Astrocyte (in vitro differentiated cells and primary cell): ENCODE measurements around the gene EVC2. TPM values are rescaled to one million over a fixed set of nuclear protein-coding genes. Genes with fewer than 3 reads are reported as not detected.

Experiments
- DNase-seq: peaks from one replicate; pipeline ENCODE4 v3.0.0-alpha.2; 2010; ENCODE audit warnings: low read depth
- FAIRE-seq: peaks from 2 replicates; lab custom pipeline; 2011; peaks lifted over from hg19 to GRCh38; lab: Jason Lieb, UNC
- H2AFZ ChIP-seq: 2 replicates; pipeline ENCODE4 v1.6.0; 2012; ENCODE audit warnings: low read depth, low read length, inconsistent platforms
- H3K27ac ChIP-seq: 2 replicates; pipeline ENCODE4 v1.5.1; 2011; ENCODE audit warnings: low read depth, low read length, inconsistent platforms
- H3K27me3 ChIP-seq: 2 replicates; pipeline ENCODE4 v1.6.0; 2011; ENCODE audit warnings: low read length, inconsistent platforms; ENCODE audit not compliant: insufficient read depth
- H3K36me3 ChIP-seq: 2 replicates; pipeline ENCODE4 v1.5.1; 2011; ENCODE audit warnings: low read length, inconsistent platforms; ENCODE audit not compliant: insufficient read depth
- H3K4me1 ChIP-seq: 2 replicates; pipeline ENCODE4 v1.5.1; 2011; ENCODE audit warnings: low read length, inconsistent platforms; ENCODE audit not compliant: insufficient read depth
- H3K4me2 ChIP-seq: 2 replicates; pipeline ENCODE4 v1.6.0; 2012; ENCODE audit warnings: low read length, inconsistent platforms
- H3K4me3 ChIP-seq: 2 replicates; pipeline ENCODE4 v1.5.1; 2011; ENCODE audit warnings: low read depth, mild to moderate bottlenecking, low read length, inconsistent platforms; ENCODE audit not compliant: insufficient read depth
- H3K79me2 ChIP-seq: 2 replicates; pipeline ENCODE4 v1.6.0; 2012; ENCODE audit warnings: mild to moderate bottlenecking, low read length, inconsistent platforms; ENCODE audit not compliant: insufficient read depth
- H3K9ac ChIP-seq: 2 replicates; pipeline ENCODE4 v1.6.0; 2012; ENCODE audit warnings: mild to moderate bottlenecking, low read length, inconsistent platforms
- H3K9me3 ChIP-seq: 2 replicates; pipeline ENCODE4 v1.5.1; 2012; ENCODE audit warnings: low read depth, mild to moderate bottlenecking, low read length, inconsistent platforms; ENCODE audit not compliant: insufficient read depth
- H4K20me1 ChIP-seq: 2 replicates; pipeline ENCODE4 v1.6.0; 2012; ENCODE audit warnings: low read length, inconsistent platforms; ENCODE audit not compliant: insufficient read depth
- H3K27ac Mint-ChIP-seq: one replicate; pipeline ENCODE4 v1.8.0; 2021; ENCODE audit warnings: mild to moderate bottlenecking, mixed read lengths; ENCODE audit not compliant: unreplicated experiment
- H3K27me3 Mint-ChIP-seq: one replicate; pipeline ENCODE4 v1.8.0; 2021; ENCODE audit warnings: low read depth, mixed read lengths; ENCODE audit not compliant: unreplicated experiment
- H3K36me3 Mint-ChIP-seq: one replicate; pipeline ENCODE4 v1.8.0; 2021; ENCODE audit warnings: low read depth, mixed read lengths; ENCODE audit not compliant: unreplicated experiment
- H3K4me1 Mint-ChIP-seq: one replicate; pipeline ENCODE4 v1.8.0; 2021; ENCODE audit warnings: low read depth, mixed read lengths; ENCODE audit not compliant: unreplicated experiment
- H3K4me3 Mint-ChIP-seq: one replicate; pipeline ENCODE4 v1.8.0; 2021; ENCODE audit warnings: mild to moderate bottlenecking, moderate library complexity, mixed read lengths; ENCODE audit not compliant: unreplicated experiment
- H3K9me3 Mint-ChIP-seq: one replicate; pipeline ENCODE4 v1.8.0; 2021; ENCODE audit warnings: mild to moderate bottlenecking, mixed read lengths; ENCODE audit not compliant: unreplicated experiment
- EZH2 ChIP-seq: IDR thresholded peaks from 2 replicates; pipeline ENCODE4 v1.6.1; 2012; ENCODE audit warnings: mild to moderate bottlenecking, low read length, inconsistent platforms; ENCODE audit not compliant: insufficient read depth
- total RNA-seq: library from RNA; stranded (reverse); gene quantifications from 2 replicates; pipeline ENCODE4 v1.2.1, GENCODE V29; 2021
- TF ChIP-seq, protein P1 (sequence below): IDR thresholded peaks from 2 replicates; pipeline ENCODE4 v1.5.1; 2011; ENCODE audit warnings: low read depth, mild to moderate bottlenecking, inconsistent platforms, low read length, moderate library complexity; ENCODE audit not compliant: insufficient read depth

The EVC2 gene
- total RNA-seq, 1 donor from 2014 or later, result 3.3 TPM

DNA sequence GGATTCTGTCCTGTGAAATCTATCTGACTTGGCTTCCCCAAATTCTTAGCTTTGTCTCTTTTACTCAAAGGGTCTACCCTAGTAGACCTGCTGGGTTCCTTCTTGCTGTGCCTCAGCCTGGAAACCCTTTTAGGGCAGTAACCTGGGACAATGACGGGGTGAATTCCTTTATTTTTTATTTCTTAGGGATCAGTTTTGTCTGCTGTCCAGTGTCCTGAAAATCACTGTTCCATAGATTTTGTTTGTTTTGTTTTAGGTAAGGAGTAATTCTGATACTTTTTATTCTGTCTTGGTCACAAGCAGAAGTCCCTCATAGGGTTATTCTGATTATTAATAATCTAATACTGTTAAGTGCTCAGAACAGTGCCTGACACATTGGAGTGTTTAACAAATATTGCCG is 118.9 kb downstream of the EVC2 start:
- no peak overlapping the region for H3K4me3 Mint-ChIP-seq
- Histone ChIP-seq H3K9me3 (no peaks in the 10 kb centered on the region), H3K27ac (no peak overlapping the region), H2AFZ (no peak overlapping the region), H3K79me2 (no peaks in the 10 kb centered on the region), H4K20me1 (no peaks in the 10 kb centered on the region), H3K4me2 (no peak overlapping the region), H3K27me3 (no peaks in the 10 kb centered on the region), H3K4me1 (no peaks in the 10 kb centered on the region), H3K36me3 (no peaks in the 10 kb centered on the region), H3K4me3 (no peak overlapping the region), H3K9ac (no peak overlapping the region)
- peaks cover 18% of the 10 kb centered on the region for H3K9me3 Mint-ChIP-seq
- TF ChIP-seq, protein P1, sequence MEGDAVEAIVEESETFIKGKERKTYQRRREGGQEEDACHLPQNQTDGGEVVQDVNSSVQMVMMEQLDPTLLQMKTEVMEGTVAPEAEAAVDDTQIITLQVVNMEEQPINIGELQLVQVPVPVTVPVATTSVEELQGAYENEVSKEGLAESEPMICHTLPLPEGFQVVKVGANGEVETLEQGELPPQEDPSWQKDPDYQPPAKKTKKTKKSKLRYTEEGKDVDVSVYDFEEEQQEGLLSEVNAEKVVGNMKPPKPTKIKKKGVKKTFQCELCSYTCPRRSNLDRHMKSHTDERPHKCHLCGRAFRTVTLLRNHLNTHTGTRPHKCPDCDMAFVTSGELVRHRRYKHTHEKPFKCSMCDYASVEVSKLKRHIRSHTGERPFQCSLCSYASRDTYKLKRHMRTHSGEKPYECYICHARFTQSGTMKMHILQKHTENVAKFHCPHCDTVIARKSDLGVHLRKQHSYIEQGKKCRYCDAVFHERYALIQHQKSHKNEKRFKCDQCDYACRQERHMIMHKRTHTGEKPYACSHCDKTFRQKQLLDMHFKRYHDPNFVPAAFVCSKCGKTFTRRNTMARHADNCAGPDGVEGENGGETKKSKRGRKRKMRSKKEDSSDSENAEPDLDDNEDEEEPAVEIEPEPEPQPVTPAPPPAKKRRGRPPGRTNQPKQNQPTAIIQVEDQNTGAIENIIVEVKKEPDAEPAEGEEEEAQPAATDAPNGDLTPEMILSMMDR, result no peak
- TF ChIP-seq EZH2, result no peak
- H3K27ac Mint-ChIP-seq, result no peak overlapping the region
- no peak for DNase-seq
- H3K36me3 Mint-ChIP-seq, result peaks cover 23% of the 10 kb centered on the region
- H3K4me1 Mint-ChIP-seq, result no peaks in the 10 kb centered on the region
- no peak for FAIRE-seq
- no peaks in the 10 kb centered on the region for H3K27me3 Mint-ChIP-seq

DNA sequence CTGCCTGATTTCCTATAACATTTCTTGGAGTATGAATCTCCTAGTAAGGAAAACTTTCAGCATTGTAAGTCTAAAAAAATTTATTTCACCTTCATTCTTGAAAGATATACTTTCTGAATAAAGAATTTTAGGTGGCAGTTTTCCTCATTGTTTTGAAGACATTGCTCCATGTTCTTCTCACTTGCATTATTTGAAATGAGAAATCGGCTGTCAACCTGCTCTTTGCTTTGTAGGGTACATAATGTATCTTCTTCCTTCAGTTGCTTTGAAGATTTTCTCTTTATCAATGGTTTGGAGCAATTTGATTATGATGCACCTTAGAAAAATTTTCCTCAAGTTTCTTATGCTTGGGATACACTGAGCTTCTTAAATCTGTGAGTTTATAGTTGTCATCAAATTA is 120.3 kb downstream of the EVC2 start:
- H3K27me3 ChIP-seq, result no peaks in the 10 kb centered on the region
- Mint-ChIP-seq H3K4me3 (no peak overlapping the region), H3K36me3 (peaks cover 16% of the 10 kb centered on the region), H3K27me3 (no peaks in the 10 kb centered on the region), H3K27ac (no peak overlapping the region), H3K4me1 (no peaks in the 10 kb centered on the region), H3K9me3 (peaks cover 14% of the 10 kb centered on the region)
- H3K27ac ChIP-seq, result no peak overlapping the region
- no peaks in the 10 kb centered on the region for H3K9me3 ChIP-seq
- H3K79me2 ChIP-seq, result no peaks in the 10 kb centered on the region
- H2AFZ ChIP-seq, result no peak overlapping the region
- H3K4me3 ChIP-seq, result no peak overlapping the region
- FAIRE-seq (no peak), DNase-seq (no peak)
- no peak overlapping the region for H3K9ac ChIP-seq
- no peak for TF ChIP-seq EZH2
- TF ChIP-seq, protein P1, result no peak
- no peaks in the 10 kb centered on the region for H4K20me1 ChIP-seq
- H3K4me1 ChIP-seq, result no peaks in the 10 kb centered on the region
- peaks cover 3% of the 10 kb centered on the region for H3K36me3 ChIP-seq
- H3K4me2 ChIP-seq, result no peak overlapping the region

DNA sequence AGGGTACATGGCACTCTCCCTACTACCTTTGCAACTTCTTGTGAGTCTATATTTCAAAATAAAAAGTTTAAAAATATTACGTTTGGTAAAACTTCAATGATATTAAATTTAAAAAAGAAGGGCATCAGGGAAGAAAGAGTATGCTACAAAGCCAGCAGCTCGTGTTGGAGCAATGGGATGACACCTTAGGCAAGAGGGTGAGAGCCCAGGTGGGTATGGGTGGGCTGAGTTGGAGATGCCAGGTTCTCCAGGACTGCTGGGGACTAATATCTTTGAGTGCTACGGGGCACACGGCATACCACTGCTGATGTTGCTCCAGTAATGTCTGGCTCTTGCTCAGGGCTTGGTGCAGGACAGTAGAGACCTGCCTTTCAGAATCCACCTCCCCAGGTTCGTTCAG is 132.4 kb downstream of the EVC2 start:
- Mint-ChIP-seq H3K36me3 (peaks cover 13% of the 10 kb centered on the region), H3K27ac (no peak overlapping the region), H3K4me1 (peaks cover 5% of the 10 kb centered on the region), H3K27me3 (peaks cover 1% of the 10 kb centered on the region), H3K9me3 (peaks cover under 1% of the 10 kb centered on the region), H3K4me3 (no peak overlapping the region)
- H3K9ac ChIP-seq, result no peak overlapping the region
- no peaks in the 10 kb centered on the region for H3K4me1 ChIP-seq
- TF ChIP-seq, protein P1, result no peak
- no peak for TF ChIP-seq EZH2
- H3K27ac ChIP-seq, result no peak overlapping the region
- no peak overlapping the region for H3K4me3 ChIP-seq
- no peaks in the 10 kb centered on the region for H3K27me3 ChIP-seq
- FAIRE-seq (no peak), DNase-seq (no peak)
- no peaks in the 10 kb centered on the region for H4K20me1 ChIP-seq
- H3K79me2 ChIP-seq, result no peaks in the 10 kb centered on the region
- H2AFZ ChIP-seq, result no peak overlapping the region
- no peak overlapping the region for H3K4me2 ChIP-seq
- no peaks in the 10 kb centered on the region for H3K9me3 ChIP-seq
- no peaks in the 10 kb centered on the region for H3K36me3 ChIP-seq
